Testis (tissue), 3 donors: ENCODE results near the gene ESR2. TPM values are rescaled to one million over a fixed set of nuclear protein-coding genes. Genes with fewer than 3 reads are reported as not detected.
"Not testable (repeated sequence)": the region's sequence is repeated elsewhere in the genome, so short reads cannot be mapped to it uniquely, and the experiment has no call there.

ENCODE experiments used
- DNase-seq: peaks from one replicate; pipeline ENCODE4 v3.0.0-alpha.2; 2019
- H3K27ac ChIP-seq, 2 donors: fragments of 200-600 bp; sonication (generic); one replicate each; pipeline ENCODE4 v1.5.1; 2019
- H3K27me3 ChIP-seq: fragments of 200-600 bp; sonication (generic); one replicate; pipeline ENCODE4 v1.5.1; 2019
- H3K36me3 ChIP-seq: fragments of 200-600 bp; sonication (generic); one replicate; pipeline ENCODE4 v1.5.1; 2017; ENCODE audit warnings: low read depth; ENCODE audit errors: missing control alignments
- H3K4me1 ChIP-seq: fragments of 200-600 bp; sonication (generic); one replicate; pipeline ENCODE4 v1.5.1; 2019
- H3K4me3 ChIP-seq, 2 donors: fragments of 200-600 bp; sonication (generic); one replicate each; pipeline ENCODE4 v1.5.1; 2017 to 2019
- H3K9me3 ChIP-seq: fragments of 200-600 bp; sonication (generic); one replicate; pipeline ENCODE4 v1.5.1; 2017
- CTCF ChIP-seq, 3 experiments: fragments of 450-650 bp in 2 of 3; fragments of 200-600 bp in 1 of 3; sonication (generic) in 1 of 3; IDR thresholded peaks; one replicate each; pipeline ENCODE4 v1.5.1; 2016 to 2019; ENCODE audit warnings: antibody characterized with exemption in 3 of 3, mild to moderate bottlenecking in 2 of 3, moderate library complexity in 1 of 3
- POLR2A ChIP-seq: fragments of 450-650 bp; IDR thresholded peaks from one replicate; pipeline ENCODE4 v1.6.1; 2017; ENCODE audit warnings: antibody characterized with exemption, mild to moderate bottlenecking, moderate library complexity
- WGBS, 2 donors: methylation state at CpG; one replicate each; pipeline ENCODE4 v1.1.5; 2018; 5-methylcytosine and 5-hydroxymethylcytosine counted together
- intact Hi-C: fragments of 100-400 bp; cut with DNase I; formaldehyde crosslinking; loops from one replicate; pipeline ENCODE4 v1.15.1; 2023; ENCODE audit warnings: low total_unique reads
- polyA plus RNA-seq: library from polyadenylated mRNA; stranded (reverse); fragments of 350-450 nt; fragmentation: Illumina TruSeq; extraction: RNeasy Lipid Tissue Mini Kit (QIAGEN cat#74804); gene quantifications from one replicate; pipeline ENCODE4 v1.2.3, GENCODE V29; 2014; ENCODE audit warnings: low read depth, low replicate concordance; ENCODE audit not compliant: insufficient read depth
- total RNA-seq, 2 donors: library from RNA; depleted of rRNA; stranded (reverse); fragments of >200 nt; gene quantifications; one replicate each; pipeline ENCODE4 v1.2.3, GENCODE V29; 2016

The ESR2 gene
- total and polyA plus RNA-seq, 3 donors from 2014 or later: 17.2 to 33.3 (median 19.8) TPM

DNA sequence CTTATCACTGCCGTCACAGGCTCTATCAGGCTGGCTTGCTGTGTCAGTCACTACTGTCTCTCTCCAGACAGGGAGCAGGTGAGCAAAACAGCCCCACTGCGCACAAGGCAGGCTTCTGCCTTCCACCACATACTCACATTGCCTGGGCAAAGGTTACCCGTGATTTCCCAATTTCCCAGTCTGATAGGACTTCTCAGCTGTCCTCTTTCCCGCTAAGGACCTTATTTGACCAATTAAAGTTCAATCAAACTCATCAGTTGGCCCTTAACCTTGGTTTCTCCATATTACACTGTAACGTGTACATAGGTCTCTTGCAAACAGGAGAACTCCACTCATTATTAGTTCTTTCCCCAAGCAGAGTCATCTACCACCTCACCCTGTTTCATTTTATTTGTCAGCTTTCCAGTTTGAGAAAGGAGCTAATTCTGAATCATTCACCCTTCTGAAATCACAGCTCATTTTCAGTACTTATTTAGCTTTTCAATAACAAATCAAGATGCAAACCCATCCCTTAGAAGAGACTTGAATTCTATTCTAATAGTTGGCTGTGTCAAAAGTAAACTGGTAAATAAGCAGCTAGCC is 170.8 kb downstream of the ESR2 start:
- TF ChIP-seq POLR2A (no peak), CTCF (IDR thresholded peaks at IDR 0.05) (no peak)
- Histone ChIP-seq H3K27me3 (no peaks in the 10 kb centered on the region), H3K9me3 (no peaks in the 10 kb centered on the region), H3K4me3 (no peak overlapping the region), H3K36me3 (no peaks in the 10 kb centered on the region), H3K4me1 (no peaks in the 10 kb centered on the region), H3K27ac (no peak overlapping the region)
- WGBS, 2 donors: 82 to 96% methylated on average over 5 of the region's 5 CpGs
- DNase-seq: no peak
- intact Hi-C loops: no loop called here

DNA sequence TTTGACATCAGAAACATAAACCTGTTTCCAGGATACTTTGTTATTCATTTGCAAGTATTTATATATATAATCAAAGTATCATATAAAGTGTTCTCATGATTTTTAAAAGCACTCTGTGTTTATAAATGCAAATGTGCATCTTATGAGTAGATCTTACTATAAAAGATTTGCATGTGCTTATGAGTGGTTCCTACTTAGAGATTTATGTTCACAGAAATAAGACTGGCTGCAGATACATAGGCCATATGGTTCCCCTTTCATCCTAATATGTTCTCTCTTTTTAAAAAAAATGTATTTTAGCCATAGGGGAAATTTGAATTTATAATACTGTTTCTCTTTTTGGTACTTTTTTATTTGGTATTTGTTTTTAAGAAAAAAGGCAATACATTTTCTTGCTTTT is 174.2 kb downstream of the ESR2 start:
- intact Hi-C loops: no loop called here
- no peak for TF ChIP-seq POLR2A
- no peak for TF ChIP-seq CTCF (IDR thresholded peaks at IDR 0.05)
- no peak overlapping the region for H3K4me3 ChIP-seq
- H3K27ac ChIP-seq: no peak overlapping the region
- H3K36me3 ChIP-seq: no peaks in the 10 kb centered on the region
- no peaks in the 10 kb centered on the region for H3K27me3 ChIP-seq
- H3K9me3 ChIP-seq: no peaks in the 10 kb centered on the region
- DNase-seq: no peak
- no peaks in the 10 kb centered on the region for H3K4me1 ChIP-seq

DNA sequence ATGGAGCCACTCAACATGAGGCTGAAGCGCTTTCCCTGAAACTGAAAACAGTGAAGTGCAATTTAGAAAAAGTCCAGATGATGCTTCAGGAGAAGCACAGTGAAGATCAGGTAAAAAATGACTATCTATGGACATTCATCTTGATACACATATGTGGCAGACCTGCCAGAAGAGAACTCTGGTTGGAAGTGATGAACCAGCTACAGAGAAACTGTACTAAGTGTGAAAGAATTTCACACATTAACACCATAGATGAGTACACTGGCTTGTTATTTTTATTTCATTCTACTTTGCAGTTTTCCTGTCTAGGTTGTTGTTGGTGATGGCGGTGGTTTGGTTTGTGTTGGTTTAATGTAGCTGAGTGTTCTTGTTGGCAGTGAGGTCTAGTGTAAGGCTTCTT is 174.7 kb downstream of the ESR2 start:
- Histone ChIP-seq H3K27me3 (no peaks in the 10 kb centered on the region), H3K4me1 (peaks cover 1% of the 10 kb centered on the region), H3K36me3 (no peaks in the 10 kb centered on the region), H3K4me3 (no peak overlapping the region), H3K9me3 (no peaks in the 10 kb centered on the region), H3K27ac (no peak overlapping the region)
- TF ChIP-seq POLR2A (no peak), CTCF (IDR thresholded peaks at IDR 0.05) (no peak)
- DNase-seq: no peak
- intact Hi-C loops: no loop called here
- 95 to 98% methylated on average over 2 of the region's 2 CpGs for WGBS, 2 donors

- intact Hi-C loops: no loop called here
- no peaks in the 10 kb centered on the region for H3K36me3 ChIP-seq
- H3K4me1 ChIP-seq: peaks cover 7% of the 10 kb centered on the region
- no peaks in the 10 kb centered on the region for H3K27me3 ChIP-seq
- WGBS, 2 donors: 85% methylated on average over 2 of the region's 2 CpGs
- H3K9me3 ChIP-seq: no peaks in the 10 kb centered on the region
- no peak for DNase-seq
- no peak overlapping the region for H3K4me3 ChIP-seq
- no peak overlapping the region for H3K27ac ChIP-seq
- TF ChIP-seq POLR2A (no peak), CTCF (IDR thresholded peaks at IDR 0.05) (no peak)
Measured at GRCh38 chr14:64118892-64119291, 175.3 kb downstream of the ESR2 start.

DNA sequence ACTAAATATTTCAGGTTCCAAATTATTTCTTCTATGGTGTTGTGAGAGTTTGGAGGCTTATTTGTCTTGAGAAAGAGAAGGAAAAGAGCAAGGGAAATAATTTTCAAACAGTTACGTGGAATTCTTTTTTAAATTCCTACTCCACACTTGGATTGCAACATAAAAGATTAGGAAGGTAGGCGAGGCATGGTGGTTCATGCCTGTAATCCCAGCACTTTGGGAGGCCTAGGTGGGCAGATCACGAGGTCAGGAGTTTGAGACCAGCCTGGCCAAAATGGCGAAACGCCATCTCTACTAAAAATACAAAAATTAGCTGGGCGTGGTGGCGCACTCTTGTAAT is 175.8 kb downstream of the ESR2 start:
- DNase-seq, H3K9me3 ChIP-seq, intact Hi-C loops, H3K36me3 ChIP-seq, H3K27me3 ChIP-seq, H3K4me3 ChIP-seq, H3K4me1 ChIP-seq: not testable (repeated sequence)
- peak overlapping the region in 1 of 2 donors; percentile 38 for H3K27ac ChIP-seq
- WGBS, 2 donors: 88 to 90% methylated on average over 7 of the region's 7 CpGs
